LHCN-M2 (cell line): ENCODE results near the gene MTM1. TPM values are rescaled to one million over a fixed set of nuclear protein-coding genes. Genes with fewer than 3 reads are reported as not detected.

ENCODE experiments used
- DNase-seq: peaks from one replicate; pipeline ENCODE4 v3.0.0-alpha.2; 2012; ENCODE audit warnings: low read depth
- polyA plus RNA-seq: library from polyadenylated mRNA; unstranded; fragments of >200 nt; gene quantifications from one replicate; pipeline ENCODE4 v1.2.1, GENCODE V29; 2012; ENCODE audit warnings: missing spikeins
- total RNA-seq: library from RNA; depleted of rRNA; stranded (reverse); fragments of >200 nt; gene quantifications from 2 replicates; pipeline ENCODE4 v1.2.3, GENCODE V29; 2014; rRNA removed

The MTM1 gene
- total RNA-seq: 7.6 and 10.2 TPM in 2 replicates
- 2.2 TPM for polyA plus RNA-seq

- peak; percentile 92 for DNase-seq
Observed at GRCh38 chrX:150568320-150569154, at the start of gene MTM1. Gene MTM1, plus strand, starts transcription at chrX:150568621. Its CDS starts 23,994 bp downstream, at chrX:150592615.

DNA sequence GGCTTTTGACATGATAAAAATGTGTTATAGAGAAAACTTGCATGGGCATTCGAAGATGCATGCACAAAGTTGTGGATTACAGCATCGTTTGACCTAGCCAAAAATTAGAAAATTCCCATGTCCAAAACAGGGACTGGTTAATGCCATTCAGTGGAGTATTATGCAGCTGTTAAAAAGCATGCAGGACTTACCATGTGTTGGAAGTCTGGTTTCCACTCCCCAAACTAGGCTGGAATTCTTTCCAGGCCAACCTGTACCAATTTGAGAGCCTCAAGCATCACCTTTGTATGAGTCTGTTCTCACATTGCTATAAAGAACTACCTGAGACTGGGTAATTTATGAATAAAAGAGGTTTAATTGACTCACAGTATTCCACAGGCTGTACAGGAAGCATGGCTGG, 45.9 kb upstream of the MTM1 start:
- no peak for DNase-seq

DNA sequence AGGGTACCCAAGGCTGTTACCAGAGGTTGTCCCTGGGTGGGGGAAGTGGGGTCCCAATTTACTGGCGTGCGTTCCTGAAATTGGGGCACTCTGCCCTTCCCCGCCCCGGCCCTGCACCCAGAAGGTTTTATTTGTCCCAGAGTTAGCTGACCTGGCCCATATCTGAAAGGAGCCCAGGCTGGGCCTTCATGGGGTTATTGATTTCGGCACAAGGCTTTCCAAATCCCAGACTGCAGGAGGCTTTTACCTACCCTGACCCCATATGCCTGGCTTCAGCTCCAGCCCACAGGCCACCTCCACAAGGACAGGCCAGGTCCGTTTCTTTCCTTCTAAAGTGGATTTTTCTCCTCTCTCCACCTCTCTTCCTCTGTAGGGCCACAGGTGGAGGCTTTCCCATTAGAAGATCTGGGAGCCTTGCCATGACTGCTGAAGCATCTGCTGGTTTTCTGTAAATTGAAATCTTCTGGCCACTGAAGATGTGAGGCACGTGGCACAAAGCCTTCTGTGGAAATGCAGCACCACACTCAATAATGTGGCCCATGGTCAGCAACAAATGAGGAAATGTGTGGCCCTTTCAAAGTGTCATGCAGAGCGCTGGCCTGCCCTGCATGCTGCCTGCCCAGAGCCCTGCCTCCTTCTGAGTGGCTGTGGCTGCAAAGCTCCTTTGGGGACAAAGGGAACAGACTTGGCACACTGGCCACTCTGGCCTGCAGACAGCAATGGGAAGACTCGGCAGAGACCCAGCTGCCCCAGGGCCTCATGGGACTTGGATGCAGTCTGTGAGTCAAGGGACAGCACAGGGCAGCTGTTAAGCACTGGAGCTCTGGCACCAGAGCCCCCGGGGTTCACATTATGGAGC, 43.1 kb upstream of the MTM1 start:
- no peak for DNase-seq

GRCh38 chrX:150526692-150527091, 41.7 kb upstream of the MTM1 start:
- DNase-seq: no peak

DNA sequence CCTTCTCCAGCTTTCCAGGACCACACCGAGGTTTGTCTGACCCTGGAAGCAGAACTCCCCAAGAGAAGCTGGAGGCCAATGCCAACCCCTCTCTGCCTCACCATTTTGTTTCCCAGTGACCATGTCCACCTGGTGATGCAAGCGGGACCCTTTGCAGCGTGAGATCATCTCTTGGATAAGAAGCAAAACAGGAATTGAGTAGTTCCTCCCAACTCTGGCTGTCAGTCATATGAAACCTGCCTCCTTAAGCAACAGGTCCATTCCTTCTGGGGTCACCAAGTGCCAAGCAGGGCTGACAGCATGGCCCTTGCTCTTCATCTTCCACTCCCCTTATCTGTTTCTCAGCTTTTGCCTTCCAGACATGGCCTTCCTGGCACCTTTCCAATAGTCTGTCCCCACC, 41.3 kb upstream of the MTM1 start:
- DNase-seq: no peak

- no peak for DNase-seq
Observed at GRCh38 chrX:150529587-150529986, 38.8 kb upstream of the MTM1 start.

GRCh38 chrX:150530821-150531220, 37.6 kb upstream of the MTM1 start:
- DNase-seq: no peak

DNA sequence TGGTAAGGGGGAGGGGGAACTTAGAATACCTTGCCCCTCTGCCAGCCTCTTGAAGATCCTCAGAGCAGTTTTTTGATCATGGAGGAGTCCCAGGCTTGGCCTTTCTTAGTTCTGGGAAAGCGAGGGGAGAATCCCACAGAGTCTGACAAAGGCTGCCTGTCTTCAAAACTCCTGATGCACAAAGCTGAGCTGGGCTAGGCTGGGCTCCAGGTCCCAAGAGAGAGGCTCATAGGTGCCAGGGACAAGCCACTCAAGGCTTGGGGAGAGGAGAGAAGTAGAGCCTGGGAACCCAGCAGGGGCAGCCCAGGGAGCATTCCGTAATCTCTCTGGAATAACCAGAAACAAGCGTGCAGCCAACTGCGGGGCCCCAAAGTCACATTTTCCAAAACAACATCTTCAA, 37.0 kb upstream of the MTM1 start:
- no peak for DNase-seq

DNA sequence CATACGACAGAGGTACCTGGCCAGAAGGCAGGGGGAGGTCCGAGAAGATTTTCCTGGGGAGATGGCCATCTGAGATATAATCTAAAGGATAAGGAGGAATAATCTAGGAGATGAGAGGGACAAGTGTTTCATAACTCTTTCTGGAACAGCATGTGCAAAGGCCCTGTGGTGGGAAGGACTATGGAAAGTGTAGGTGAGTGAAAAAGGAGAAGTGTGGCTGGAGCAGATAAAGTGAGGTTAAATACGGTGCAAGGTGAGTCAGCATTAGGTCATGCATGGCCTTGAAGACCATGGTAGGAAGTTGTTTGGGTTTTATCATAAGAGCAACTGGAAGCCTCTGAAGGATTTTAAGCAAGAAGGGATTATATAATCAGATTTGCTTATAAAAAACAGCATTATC, 34.6 kb upstream of the MTM1 start:
- DNase-seq: no peak

GRCh38 chrX:150536455-150537116, 31.8 kb upstream of the MTM1 start:
- DNase-seq: no peak

GRCh38 chrX:150537851-150538250, 30.6 kb upstream of the MTM1 start:
- DNase-seq: no peak

- DNase-seq: no peak
Observed at GRCh38 chrX:150540965-150541364, 27.5 kb upstream of the MTM1 start.

- no peak for DNase-seq
Observed at GRCh38 chrX:150542846-150543229, 25.6 kb upstream of the MTM1 start.

DNA sequence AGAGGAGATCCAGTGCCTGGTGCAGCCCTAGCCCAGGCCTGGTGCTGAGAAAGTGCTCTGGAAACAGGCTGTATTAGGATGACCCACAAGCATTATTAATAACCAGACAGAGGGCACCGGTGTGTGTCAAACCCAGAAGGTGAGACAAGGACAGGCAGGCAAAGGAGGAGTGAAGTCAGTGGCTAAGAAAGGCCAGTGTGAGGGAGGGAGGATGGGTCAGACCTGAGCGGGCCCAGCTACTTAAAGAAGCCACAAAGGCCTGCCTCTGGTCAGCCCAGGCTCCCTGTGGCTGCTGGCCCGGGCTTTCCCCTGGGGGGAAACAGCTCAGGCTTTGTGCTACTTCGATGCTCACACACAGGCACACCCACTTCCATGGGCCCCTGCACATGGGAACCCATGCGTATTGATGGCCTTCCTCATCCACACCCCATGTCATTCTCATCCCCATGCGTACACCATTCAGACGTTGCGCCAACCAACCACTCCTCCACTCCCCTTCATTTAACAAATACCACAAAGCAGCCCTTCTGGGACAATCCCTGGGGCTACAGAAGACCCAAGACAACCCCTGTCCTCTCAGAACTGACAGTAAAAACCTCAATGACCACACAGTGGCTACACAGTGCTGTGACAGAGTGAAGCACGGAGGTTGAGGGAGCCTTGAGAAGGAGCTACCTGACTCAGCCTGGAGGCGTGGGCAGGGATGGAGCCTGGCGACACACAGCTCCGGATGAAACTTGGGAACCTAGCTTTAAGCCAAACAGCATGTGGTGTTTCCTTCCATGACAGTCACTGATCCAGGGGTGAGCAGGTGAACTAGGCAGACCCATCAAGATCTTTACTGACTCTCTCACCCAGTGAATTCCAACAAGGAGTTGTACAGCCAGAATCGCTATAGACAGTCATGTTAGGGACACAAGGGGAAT, 24.9 kb upstream of the MTM1 start:
- no peak for DNase-seq

- peak; percentile 43 for DNase-seq
Observed at GRCh38 chrX:150544222-150544787, 24.1 kb upstream of the MTM1 start.

GRCh38 chrX:150544835-150545770, 23.3 kb upstream of the MTM1 start:
- DNase-seq: no peak

- DNase-seq: no peak
Observed at GRCh38 chrX:150546711-150547153, 21.7 kb upstream of the MTM1 start.

- DNase-seq: peak; percentile 49
Observed at GRCh38 chrX:150547375-150548115, 20.9 kb upstream of the MTM1 start.

GRCh38 chrX:150548251-150548650, 20.2 kb upstream of the MTM1 start:
- no peak for DNase-seq
